ENCODE measurements around the gene DYRK3.
"Not testable (repeated sequence)": the region's sequence is repeated elsewhere in the genome, so short reads cannot be mapped to it uniquely, and the experiment has no call there.

DYRK3 gene

DNA sequence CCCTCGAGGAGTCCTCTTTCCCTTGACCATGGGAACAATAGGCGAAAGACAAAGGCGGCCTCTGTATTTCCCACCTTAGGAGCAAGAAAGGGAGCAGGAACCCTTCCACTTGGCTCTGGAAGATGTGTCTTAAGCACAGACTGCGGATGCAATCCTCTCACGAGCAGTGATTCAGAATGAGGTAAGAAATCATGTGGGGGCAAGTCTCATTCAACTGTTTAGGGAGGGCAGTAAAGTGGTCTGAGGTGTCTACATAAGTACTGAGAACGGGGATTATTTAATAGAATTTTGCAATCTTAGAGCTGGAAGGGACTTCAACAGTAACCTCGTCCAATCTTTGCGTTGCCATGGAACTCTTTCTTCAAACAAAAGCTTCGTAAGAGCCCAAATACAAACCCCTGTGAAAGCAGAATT, 1.6 kb upstream of the DYRK3 start:
- no peak for DNase-seq

DNA sequence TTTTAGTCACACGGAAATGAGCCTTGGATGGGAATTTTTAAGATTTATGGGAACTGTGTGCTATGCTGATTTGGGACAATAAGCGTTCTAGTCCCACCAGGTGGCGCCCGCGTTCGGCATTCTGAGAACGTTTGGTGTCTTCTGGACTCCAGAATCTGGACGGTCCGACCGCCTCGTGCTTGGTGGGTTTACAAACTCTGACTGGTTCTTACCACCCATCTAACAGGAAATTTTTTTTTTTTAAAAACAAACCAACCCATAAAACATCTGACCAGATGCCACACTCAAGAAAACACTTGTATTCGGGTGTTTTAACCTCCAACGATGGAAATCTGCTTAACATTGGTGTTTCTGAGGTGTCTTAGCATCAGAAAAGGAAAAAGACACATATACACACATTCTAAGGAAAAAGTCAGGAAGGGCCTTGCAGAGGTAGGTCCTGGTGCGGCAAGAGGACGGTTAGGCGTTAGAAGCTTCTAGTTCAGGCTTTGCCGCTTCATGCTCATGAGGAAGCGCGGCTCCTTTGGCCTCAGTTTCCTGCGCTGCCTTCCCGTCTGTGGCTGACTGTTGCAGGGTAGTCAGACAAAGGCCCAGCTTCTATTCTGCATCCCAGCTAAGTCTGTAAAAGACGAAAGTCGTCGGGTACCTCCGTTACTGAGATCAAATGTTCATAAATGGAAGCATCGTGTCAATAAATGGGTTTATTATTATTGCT, 814 bp upstream of the DYRK3 start:
- DNase-seq, result peak; percentile 91

DNA sequence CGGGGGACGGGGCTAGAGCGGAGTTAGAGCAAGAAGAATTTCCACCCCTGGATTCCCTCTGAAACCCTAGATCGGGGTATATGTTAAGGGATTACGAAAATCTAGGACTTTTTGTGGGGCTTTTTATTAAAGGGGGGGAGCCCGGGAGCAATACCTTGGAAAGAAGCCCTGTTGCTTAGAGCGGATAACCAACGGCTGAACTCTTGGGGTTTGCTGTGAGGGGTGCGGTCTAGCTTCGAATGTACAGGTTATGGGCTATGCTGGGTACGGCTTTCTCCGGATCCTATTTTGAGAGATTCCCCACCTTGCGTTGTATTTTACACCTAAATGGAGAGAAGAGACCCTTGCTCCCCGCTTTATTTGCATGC, 626 bp downstream of the DYRK3 start:
- no peak for DNase-seq

DNA sequence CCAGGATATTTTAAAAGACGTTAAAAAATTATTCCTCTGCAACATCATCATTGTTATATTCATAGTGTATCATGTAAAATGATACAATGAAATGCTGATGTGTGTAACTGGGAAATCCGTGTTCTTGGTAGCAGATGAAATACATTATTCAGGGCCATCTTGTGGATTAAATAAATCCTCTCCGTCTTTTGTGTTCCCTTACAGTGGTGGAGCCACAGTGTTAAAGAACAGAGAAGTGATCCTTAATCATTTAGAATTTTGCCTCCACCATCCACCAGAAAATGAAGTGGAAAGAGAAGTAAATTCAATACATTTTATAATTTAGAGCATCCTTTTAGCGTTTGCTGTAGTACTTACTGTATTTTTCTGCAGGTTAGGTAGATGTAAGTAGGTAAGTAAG, 1.3 kb downstream of the DYRK3 start:
- DNase-seq, result no peak

DNA sequence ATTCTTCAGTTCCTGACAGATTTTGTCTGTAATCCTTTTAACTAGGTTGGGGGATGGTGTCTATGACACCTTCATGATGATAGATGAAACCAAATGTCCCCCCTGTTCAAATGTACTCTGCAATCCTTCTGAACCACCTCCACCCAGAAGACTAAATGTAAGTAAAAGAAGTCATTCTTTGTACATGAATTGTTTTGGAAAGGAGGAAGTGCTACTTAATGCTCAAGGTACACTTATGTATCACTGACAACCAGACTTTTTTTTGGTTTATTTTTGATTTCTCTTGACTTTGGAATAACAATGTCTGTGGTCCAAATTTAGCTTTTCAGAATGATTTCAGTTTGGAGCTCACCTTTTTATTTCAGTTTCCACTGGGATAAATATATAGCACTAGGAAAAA, 2.3 kb downstream of the DYRK3 start:
- no peak for DNase-seq

DNA sequence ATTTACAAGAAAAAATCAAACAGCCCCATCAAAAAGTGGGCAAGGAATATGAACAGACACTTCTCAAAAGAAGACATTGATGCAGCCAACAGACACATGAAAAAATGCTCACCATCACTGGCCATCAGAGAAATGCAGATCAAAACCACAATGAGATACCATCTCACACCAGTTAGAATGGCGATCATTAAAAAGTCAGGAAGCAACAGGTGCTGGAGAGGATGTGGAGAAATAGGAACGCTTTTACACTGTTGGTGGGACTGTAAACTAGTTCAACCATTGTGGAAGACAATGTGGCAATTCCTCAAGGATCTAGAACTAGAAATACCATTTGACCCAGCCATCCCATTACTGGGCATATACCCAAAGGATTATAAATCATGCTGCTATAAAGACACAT, 6.7 kb downstream of the DYRK3 start:
- not testable (repeated sequence) for DNase-seq

DNA sequence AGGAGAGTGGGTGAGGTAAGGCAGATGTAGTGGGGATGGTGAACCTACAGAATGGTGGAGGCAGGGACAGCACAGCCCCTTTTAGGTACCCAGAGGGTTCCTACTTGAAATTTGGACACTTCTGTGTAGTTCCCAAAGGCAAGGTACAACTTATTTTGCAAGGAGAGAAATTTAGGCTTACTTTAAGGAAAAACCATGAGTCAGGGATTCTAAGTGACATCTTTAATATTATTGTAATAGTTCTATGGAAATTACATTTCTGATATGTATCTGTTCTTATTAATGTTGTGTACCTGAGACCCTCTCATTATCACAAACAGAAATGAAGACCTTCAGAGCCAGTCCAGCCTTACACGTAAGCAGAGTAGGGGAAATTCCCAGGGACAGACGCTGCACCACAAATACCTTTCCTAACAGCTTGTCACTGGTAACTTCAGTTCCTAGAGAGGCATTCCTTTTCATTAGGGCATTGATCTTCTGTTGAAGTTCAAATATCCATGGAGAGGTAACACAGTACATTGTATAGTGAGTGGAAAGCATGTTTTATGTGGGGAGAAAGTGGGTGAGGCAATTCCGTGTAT, 7.9 kb downstream of the DYRK3 start:
- DNase-seq, result no peak

DNA sequence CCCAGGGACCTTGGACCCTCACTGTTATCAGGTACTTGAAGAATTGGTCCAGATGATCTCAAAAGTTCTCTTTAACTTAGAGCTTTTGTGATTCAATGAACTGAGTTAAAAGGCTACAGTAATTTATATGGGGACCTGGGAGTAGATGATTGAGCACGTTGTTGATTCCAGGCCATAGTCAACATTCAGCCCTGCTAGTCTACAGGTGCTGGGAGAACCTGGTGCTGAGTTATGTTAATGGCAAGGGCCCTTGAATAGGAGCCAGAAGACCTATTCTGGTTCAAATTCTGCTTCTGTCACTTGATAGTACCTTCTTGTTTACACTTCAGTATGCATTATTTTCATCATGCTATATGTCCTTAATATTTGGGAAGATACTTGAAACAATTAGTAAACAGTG, 11.2 kb downstream of the DYRK3 start:
- no peak for DNase-seq

DNA sequence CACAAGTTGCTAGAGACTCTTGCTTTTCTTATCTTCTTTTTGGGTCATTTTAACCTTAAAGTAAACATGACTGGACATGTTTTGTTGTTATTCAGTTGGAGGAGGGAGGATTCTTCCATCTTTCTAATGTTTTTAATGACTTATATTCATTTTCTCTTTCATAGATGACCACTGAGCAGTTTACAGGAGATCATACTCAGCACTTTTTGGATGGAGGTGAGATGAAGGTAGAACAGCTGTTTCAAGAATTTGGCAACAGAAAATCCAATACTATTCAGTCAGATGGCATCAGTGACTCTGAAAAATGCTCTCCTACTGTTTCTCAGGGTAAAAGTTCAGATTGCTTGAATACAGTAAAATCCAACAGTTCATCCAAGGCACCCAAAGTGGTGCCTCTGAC, 11.9 kb downstream of the DYRK3 start:
- DNase-seq, result no peak

DNA sequence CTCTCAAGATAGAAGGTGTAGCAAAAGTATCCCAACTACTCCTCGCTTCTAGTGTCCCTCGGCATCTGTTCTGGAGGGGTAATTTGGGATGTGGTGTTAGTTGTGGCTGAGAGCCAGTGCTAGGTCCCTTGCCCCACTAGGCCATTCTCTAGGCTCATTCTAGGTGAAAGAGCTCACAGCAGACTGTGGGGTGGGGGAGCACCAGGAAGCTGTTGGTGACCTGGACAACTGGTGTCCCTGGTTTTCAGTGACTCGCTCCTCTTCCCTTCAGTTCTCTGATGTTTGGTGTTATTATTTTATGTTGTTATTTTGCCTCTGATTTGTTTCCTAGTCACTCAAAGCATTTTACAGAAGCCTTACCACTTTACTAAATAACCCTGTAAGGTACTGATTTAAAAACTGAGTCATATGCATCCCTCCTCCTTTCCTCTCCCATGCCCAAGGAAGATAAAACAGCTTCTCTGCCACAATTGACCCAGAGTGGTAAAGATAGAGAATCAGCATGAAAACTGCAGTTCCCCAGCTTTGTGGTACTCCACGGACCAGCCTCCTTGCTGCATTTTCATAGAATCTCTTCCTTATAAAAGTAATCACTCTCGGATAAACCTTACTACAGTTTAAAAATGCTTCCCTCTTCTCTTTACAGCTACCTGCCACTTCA, 14.1 kb downstream of the DYRK3 start:
- no peak for DNase-seq

DNA sequence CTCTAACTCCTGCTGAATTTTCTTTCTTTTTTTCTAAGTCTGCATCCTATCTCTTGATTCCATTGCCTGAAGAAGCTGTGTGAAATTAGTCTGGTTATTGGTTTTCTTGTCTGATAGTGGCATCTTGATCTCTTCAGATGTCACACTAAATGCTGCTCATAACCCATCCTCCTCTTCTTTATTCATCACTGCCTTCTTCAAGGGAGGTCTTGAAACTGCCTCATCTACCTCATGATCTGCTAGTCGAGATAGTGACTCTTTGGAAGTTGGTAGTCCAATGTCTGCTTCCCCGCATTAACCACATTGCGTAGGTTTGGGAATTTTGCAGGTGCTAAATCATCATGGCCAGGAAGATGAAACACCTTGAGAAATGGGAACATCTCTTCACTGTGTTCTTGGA, 15.7 kb downstream of the DYRK3 start:
- no peak for DNase-seq

DNA sequence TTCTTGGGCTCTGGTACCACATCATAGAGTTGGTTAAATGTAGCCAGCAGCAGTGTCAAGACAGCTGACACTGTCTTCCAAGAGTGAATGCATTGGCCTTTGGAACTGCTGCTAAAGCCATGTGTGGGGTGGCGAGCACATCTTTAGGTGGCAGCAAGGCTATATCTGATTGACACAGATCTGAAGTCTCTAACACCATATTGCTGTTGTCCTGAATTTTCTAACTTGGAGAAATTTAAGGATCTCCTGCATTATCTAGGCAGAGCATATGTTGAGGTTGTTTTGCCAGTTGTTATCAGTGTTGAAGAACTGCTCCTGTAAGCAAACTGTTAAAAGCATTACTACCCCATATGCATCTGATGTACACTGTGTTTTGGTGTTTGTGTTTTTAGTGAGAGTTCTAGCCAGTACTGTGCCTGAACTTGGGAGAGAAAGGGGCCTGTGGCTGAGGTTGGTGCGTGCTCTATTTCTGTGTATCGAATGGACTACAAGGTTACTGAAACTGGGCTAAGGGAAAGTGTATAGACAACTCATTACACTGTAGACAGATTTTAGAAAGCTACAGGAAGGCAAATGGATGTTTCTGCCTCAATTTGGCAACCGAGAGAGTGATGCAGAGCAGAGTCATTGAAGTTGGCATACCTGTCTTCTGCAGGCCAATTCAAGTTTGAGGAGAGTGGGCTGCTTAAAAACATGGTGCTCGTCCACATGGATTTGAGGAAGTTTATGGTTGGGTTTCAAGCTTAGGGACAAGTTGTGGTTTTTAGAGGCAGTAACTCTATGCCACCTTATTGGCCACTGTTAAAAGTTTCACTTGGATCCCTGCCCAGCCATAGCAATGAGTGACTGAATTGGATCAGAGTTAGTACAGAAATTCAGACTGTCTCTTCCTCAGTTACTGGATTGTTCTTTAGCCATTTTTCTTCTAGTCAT, 16.9 kb downstream of the DYRK3 start:
- no peak for DNase-seq

DNA sequence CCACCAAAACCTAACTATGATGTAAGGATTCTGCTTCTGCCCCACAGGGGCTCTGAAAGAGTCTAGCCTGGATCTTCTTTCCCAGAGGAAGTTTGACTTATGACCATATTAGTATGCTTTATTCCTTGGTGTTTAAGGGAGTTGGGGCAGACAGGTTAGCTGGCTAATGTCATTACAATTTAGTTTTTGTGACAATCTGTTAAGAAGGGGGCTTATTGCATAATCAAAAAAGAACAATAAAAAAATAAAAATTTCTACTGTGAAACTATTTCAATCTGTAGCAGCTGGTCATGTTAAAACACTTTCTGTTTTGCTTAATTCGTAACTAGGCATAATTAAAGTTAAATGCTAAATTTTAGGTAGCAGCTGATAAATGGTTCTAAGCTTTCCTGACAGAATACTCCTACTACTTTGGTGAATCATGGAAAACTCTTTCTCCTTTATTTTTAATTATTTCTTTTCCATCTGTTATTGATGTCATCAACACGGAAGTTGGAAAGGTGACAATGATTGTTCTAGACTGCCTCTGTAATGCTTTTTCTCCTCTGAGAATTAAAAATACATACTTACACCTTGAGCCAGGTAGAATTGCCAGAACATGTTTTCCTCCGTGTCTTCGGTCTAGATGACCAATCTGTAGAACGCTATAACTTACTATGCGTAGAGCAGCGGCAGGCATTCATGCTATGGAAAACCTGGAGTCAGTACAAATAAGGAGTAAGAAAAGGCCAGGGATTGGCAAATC, 18.6 kb downstream of the DYRK3 start:
- DNase-seq, result no peak

DNA sequence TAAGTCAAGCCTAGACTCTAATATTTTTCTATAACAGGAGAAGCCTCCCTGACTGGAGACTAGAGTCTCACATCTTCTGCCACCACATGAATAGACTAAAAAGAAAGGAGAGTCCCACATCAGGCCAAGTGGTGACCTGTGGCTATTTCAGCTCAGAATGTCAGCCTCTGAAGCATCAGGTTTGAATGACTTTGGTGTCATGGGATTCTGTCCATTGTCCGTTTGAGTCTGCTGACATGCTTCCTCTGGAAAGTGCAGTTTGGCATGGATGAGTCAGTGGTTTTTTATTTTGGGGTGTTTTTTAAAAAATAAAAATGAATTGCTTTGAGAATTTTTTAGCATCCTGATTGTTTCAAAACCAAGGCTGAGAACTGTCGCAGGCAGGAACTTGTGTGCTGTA, 19.5 kb downstream of the DYRK3 start:
- DNase-seq, result no peak

DNA sequence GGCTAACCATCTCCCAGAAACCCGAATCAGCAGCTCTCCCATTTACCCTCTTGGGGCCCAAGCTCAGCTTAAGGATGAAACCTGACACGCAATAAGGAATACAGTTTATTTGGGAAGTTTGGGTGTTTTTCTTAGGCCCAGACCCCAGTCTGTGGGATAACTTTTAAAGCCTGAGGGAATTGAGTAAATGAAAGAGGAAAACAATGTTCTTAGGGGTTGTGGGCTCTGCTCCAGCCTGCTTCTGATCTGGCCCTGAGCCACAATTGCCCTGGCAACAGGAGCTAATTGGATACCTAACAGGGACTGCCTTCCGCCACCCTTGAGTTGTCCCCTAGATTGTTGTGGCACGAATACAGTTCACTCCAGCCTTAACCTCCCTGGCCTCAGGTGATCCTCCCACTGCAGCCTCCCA, 20.1 kb downstream of the DYRK3 start:
- DNase-seq, result peak; percentile 57

DNA sequence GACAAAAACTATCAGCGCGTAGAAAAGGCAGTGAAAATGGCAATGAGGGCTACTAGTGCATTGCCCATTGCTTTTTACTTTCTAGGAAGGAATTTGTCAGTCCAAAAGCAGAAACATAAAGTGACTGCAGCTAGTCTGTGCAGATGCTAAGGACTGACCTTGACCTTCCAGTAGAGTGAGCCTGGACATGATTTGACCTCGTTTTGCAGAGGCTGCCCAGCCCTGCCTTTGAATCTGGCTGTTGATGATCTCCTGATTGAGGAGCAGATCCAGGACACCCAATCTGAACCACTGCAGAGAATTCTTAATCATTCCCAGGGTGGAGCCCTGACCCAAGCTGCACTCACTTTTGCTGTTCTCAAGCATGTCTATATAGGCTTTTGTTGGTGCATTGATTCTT, 21.6 kb downstream of the DYRK3 start:
- no peak for DNase-seq

DNA sequence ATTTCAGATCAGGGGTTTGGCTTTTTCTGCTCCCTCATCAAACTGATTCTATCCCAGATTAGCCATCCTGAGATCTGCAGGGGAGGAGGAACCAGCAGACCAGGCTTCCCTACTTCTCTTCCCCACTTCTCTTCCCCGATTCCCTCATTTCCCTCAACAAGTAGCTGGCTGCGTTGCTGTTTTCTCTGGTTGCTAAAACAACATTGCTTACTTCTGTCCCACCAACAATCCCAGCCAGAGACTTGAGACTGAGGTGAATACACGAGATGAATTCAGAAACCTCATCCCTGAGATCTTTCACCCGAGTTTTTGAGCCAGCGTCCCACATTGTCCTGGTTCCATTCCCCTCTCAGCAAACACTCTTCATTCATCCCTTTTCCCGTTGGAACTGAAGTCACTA, 22.4 kb downstream of the DYRK3 start:
- DNase-seq, result no peak

DNA sequence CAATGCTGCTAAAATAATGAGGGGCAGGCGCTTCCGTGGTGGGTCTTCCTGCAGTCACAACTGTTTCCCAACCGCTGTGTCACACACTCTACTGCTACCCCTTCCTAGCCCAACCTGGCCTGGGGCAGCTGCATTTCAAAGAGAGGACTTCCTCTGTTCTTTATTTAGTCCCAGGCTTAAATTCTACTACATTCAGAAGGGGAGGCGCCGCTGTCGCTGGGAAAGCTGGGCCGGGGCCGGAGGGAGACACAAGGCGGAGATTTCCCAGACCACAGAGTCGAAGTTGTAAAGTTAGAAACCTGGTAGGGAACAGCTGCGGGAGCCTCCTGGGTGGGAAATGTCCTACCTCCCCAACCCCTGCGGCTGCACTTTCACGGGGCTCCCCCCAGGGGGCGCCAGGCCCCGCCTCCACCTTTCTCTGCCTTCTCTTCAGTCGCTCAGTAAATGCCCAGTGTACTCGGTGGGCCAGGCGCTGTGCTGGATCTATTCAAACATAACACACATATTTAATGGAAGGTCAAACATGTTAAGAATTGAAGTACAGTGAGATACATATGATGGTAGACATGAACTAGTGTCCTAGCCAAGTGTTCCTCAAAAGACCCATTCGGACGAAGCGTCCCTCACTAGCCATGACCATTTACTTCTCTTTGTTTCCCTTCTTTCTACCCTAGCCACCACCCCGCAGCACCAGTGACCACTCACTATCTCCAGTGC, 23.1 kb downstream of the DYRK3 start:
- DNase-seq, result no peak

DNA sequence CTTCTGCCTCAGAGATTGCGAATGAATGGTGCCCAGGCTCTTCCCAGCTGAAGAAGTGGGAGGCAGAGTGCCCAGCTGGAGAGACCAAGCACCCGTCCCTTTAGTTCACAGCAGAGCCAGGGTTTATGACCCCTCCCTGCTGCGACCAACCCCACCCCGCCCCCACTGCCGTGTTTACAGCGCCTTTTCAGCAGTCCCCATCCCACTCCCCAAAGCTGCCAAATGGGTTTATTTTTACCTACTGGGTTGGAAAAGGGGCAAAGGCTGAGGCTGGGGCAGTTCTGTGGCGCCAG, 23.6 kb downstream of the DYRK3 start:
- DNase-seq, result no peak

DNA sequence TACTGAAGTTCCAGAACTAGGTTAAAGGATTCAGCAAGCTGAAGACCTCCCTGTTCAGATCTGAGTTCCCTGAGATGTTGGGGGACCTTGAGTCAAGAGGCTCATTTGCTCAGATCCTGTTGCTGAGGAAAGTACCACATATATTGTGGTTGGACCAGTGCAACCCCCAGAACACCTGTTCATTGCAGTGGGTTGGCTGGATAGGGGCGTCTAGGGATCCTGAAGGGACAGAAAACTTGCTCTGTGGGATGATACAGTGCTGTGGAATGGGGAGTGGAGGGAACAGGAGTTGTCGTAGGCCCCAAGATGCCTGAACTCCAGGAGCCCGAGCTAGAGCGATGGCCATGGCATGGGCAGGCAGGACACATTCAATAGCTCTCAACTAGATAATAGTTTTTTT, 24.8 kb downstream of the DYRK3 start:
- DNase-seq, result no peak

DNA sequence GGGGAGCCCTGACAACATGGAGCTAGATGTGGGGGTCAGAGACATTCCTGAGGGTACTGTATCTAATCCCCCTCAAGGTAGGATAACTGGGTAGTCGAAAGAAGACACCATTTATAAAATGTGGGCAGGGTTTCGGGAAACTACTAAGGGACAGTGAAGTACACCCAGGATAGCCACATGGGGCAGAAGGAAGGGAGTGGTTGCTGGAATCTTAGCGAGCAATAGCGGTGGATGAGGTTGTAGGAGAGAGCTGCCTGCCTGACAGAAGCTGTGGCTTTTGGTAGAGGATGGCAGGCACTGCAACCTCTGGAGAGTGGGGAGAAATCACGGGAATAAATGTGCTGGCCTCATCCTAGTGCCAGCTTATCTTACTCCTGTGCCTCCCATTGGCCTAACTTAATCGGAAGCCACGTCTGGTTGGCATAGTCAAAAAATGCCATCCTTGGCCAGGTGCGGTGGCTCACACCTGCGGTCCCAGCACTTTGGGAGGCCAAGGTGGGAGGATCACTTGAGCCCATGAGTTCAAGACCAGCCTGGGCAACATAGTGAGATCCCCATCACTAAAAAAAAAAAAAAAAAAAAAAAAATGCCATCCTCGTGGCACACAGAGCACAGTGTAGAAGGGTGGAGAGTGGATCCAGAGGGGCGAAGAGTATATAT, 26.0 kb downstream of the DYRK3 start:
- DNase-seq, result no peak

All from COR-L47 (cell line).